CD4-positive, alpha-beta T cell treated with Interleukin-21 for 1 hour (primary cell): ENCODE measurements around the gene CEBPG.

ENCODE experiments used
- DNase-seq: peaks from one replicate; pipeline ENCODE4 v3.0.0-alpha.2; 2020

Gene CEBPG

DNA sequence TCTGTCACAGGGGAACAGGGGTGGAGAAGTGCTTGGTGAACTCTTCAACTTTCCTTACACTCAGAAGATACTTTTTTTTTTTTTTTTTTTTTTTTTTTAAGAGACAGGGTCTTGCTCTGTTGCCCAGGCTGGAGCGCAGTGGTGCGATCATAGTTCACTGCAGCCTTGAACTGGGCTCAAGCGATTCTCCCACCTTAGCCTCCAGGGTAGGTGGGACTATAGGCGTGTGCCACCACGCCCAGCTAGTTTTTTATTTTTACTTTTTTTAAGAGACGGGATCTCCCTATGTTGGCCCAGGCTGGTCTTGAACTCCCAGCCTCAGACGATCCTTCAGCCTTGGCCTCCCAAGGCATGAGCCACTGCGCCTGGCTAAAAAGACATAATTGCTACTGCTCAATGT lies 11.5 kb downstream of the CEBPG start:
- no peak for DNase-seq

DNA sequence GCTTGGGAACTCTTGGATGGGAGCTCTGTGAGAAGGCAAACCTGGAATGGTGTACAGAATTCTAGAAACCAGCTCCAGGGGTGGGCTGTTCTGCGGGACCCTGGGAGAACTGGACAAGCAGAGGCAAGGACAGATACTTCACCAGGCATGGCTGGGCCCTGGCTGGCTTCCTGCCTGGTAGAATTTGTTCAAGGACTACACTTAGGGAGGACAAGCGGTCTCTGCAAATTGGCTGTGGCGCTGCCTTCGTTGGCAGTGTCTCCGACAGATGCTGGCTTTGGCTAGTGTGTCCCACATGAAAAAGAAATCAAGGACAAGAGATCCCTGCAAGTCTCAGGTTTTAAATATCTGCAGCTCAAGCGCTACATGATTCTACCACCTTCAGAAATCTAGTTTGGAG lies 12.4 kb downstream of the CEBPG start:
- DNase-seq, result no peak

DNA sequence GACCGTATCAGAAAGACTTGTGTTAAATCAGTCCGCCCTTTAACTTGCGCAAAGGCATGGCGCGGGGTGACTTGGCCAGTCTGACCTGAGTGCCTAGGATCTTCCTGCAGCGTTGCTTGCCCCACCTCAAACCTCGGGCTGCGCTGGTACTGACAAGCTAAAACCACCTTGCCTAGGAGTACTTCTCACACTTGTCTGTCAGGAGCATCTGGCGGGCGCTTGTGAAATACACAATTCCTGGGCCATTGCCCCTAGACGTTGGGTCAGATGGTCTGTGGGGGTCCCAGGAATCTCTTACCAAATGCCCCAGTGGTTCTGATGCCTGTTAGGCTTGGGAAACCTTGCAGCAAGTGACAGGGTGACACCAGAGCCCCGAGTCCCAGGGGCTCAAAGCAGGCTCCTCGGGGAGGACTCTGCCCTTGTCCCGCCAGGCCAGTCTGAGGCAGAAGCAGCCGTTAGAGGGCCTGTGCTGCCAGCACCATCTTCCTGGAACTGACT lies 12.9 kb downstream of the CEBPG start:
- no peak for DNase-seq

DNA sequence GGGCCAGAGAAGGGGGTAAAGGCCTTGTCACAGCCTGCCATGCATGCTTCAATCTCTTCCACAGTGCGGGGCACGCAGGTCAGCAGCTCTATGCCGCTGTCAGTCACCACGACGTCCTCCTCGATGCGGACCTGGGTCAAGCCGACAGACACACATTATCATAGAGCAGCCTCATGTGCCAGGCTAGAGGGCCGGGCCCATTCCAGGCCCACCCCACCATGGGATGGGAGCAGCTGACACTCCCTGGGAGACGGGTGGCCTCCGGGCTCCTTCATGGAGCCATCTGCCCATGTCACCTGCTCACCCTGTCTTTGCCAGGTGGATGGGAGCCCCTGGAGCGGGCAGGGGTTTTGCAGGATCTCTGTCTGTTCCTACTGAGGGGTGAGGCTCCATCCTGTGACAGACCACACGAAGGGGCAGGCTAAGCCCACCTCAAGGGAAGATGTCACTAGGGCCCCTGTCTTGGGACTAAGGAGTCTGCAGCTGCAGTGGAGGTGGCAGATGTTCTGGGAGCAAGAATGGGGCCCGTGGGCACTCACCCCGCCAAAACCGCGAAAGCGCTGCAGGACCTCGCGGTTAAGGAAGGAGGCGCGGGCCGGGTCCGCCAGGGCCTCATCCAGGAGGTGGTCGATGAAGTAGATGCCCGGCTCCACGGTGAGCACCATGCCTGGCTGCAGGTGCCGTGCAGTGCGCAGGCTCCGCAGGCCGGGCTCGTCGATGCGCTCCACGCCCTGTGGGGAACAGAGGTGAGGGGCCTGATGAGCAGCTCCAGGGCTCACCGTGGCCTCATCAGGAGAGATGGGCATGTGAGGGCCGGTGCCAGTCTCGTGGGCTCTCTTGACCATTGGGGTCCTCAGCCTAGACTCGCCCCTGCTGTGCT lies 14.1 kb downstream of the CEBPG start:
- no peak for DNase-seq

DNA sequence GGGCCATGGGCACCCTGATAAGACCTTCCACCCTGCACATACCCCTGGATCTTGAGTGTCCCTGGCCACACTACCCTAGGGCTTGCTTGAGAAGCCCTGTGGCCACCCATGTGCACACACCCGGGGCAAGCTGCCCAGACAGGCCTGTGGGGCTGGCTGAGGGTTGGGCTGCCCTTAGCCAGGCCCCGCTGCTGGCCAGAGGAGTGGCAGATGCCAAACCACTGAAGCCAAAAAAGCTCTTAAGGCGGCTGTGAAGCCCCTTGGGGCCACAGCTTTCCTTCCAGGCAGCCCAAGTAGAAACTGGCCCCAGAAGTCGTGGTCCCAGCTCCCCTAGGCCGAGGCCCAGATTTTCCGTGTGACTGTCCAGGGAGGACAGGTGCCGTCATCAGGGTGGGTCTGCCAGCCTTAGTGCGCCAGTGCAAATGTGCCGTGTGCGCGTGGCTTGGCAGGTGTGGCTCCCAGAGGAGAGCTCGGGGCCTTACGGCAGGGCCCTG lies 14.8 kb downstream of the CEBPG start:
- DNase-seq, result no peak

DNA sequence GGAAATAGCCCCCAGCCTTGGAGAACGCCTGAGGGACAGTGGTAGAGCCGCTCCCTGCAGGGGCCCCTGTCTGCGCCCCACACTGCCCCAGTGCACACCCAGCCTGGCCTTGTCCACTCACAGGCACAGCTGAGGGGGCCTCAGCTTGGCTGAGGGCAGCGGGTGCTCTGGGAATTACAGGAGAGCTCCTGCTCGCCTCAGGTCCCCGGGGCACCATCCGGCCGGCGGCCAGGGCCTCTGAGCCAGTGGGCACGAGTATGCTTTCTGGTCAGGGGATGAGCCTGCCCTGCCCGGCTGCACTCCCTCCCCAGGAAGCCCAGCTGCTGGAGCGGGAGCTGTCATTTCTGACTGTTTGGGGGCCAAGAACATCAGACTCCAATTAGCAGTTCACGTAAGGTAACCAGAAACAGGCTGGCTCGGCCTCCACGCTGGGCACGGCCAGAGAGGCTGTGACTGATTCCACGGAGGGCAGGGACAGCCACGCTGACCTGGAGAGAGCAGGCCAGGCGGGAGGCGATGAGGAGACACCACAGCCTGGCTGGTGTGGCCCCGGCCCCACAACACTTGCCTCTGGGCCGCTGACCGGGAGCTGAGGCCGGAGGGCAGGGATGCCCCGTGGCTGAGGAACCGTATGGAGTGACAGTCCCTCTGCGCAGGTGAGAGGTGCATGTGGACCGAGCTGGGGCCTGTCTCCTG lies 15.4 kb downstream of the CEBPG start:
- DNase-seq, result no peak

DNA sequence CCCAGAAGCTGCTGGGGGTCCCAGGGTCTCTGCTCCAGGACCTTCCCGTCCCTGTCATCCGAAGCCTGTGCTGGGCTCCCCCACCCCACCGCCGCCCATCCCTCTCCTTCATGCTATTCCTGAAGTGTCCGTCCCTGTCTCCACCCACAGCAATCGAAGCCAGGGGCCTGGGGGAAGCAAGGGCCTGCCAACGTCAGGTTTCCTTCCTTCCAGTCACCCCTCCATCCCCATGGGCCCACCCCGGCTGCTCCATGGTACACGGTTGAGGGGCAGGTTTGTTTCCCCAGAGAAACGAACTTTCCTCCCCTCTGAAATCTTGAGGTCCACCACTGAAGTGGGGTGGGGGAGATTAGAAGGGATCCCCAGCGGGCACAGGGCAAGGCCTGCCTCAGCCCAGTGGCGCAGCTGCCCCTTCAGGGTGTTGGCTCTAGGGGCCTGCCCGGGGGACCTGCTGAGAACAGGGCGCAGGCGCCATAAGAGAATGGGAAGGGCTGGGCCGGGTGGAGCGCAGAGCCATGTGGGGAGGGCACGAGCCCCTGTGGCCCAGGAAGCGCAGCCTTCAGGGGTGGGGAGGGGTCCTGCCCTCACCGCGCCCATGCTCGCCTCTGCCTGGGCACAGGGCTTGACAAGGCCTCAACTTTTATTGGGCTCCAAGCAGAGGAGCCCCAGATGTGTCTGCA lies 16.1 kb downstream of the CEBPG start:
- no peak for DNase-seq

DNA sequence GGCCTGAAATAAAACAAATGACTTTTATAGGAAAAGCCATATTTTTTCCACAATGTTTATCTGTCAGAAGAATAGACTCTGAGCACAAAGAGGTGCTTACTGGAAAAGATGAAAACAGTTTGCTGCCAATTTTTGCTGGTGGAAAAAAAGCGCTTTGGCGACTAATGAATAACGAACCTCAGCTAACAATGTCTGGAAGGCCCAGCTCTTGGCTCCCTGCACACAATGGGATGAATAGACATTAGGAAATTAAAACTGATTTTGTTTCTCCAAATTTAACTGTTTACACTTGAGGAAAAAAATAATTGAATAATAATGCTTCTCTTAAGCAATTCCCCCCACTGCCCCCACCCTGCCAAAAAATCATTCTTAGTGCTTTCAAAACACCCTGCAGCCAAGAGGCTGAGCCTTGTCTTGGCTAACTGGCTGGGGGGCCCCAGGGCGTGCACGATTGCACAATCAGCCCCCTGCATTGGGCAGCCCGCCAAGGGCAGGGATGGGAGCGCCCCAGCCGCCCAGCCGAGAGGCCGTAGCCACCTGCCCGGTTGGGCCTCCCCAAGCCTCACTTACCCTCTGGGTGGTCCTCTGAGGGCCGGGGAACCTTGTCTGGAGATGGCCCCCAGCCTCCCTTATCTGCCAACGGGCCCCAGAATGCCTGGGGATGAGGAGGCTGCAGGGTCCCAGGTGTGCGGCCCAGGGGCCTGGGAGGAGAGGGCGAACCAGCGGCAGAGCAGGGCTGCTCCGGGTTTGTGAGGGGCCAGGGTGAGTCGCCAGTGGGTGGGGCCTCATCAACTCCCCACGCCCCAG lies 16.8 kb downstream of the CEBPG start:
- DNase-seq, result no peak

DNA sequence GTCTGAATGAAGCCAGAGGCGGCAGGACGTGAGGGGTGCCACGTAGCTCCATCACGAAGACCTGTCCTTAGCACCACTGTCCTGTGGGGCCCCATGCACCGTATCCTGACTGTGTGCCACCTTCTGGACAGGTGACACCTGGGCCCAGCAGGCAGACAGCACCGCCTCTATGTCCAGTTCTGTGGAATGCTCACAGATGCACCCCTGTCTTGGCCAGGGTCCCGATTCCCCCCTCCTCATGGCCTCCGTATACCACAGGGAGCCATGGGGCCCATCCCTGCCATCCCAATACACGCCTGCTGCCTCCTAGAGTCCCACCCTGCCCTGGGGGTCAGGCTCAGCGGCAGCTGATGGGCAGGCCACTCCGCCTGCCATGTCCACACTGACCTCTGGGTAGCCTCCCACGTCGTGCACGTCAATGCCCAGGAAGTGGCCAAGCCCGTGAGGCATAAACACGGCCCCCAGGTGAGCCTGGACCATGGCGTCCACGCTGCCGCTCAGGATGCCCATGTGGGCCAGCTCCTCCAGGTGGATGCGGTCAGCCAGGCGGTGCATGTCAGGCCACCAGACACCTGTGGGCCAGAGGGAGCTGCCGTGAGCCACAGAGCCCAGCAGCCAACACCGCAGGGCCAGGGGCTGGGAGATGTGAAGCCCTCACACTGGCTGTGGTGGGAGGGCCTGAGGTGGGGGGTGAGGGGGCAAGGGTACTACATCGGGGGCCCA lies 17.6 kb downstream of the CEBPG start:
- DNase-seq, result no peak

DNA sequence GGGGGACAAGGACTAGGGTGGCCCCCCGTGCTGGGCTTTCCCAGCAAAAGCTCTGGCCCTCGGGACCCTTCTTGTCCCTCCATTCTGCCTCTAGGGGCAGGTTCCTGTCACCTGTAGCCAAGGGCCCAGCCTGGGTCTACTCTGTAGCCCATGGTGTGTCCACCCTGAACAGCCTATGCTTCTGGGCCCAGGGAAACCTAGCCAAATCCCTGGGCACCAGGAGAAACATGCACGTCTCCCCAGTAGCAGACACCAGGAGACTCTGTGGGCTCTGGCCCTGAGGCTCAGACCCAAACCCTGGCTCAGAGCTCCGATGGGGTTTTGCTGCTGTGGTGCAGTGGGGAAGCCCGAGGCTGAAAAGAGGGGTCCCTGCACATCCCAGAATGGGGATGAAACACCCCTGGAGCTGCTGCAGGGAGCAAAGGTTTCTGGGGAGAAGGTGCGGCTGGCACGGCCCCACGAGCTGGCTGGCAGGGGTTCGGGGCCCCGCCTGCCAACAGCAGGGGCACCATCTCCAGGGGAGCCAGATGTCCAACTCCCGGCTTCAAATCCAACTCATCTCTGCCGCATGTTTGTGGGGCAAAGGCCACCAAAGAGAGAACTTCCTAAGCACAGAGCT lies 18.2 kb downstream of the CEBPG start:
- DNase-seq, result no peak

DNA sequence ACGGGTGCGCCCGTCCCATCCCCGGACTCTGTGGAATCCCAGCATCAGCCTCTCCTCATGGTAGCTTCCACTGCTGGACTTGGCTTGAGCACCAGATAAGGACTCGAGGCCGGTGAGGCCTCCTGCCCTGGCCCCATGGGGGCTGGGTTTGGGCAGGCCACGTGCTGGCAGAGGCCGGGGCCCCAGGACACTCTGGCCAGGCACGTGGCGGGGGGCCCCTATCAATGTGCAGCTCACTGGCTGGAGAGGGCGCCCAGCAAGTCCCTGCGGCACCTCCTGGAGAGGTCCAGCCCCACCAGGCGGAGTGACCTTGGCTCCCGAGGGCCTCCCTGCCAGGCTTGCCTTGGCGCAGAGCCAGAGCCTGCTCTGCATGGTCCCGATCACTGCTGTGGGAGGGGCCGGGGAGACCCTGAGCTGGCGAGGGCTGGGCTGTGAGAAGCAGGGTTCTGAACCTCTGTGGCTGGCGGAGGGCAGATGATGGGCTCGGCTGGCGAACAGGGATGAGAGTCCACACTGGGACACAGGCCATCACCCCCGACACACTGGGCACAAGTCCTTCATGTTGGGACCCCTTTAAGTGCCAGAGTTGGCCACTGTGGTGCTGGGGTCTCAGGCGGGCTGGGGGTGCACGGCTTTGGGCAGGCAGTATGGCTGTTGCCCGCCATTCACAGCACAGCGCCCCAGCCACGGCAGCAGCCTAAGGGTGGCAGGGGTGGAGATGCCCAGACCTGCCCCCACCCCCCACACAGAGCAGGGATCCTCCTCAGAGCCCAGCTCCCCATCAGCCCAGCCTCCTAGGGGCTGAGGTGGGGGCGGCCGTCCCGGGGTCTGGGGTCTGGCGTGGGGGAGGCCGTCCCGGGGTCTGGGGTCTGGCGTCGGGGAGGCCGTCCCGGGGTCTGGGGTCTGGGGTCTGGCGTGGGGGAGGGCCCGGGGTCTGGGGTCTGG lies 19.1 kb downstream of the CEBPG start:
- DNase-seq, result no peak

DNA sequence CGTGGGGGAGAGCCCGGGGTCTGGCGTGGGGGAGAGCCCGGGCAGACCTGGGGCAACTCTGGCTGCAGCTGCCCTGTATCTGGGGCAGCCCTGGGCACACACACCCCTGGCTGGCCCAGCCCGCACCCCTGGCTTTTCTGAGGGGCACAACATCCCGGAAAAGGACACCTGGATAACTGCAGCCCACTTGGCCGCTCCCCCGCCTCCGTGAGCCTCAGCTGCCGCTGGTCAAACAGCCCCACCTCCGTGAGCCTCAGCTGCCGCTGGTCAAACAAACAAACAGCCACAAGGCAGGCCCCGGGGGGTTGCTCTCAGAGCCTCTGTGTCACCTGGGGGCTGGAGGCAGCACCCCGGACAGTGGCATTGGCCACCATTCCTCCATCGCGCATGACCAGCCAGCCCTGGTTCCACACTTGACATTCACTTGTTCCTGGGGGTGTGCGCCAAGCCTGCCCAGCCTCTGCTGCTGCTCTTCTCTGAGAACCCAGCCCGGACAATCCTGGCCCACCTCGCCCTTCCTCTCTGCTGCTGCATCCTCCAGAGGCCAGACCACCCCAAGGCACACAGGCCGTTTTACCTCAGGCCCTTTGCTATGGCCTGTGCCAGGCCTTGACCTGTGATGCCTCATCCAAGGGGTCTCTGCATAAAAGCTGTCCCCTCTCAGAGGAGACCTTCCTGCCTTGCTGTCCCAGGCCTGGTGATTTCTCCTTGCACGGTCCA lies 19.9 kb downstream of the CEBPG start:
- DNase-seq, result no peak

DNA sequence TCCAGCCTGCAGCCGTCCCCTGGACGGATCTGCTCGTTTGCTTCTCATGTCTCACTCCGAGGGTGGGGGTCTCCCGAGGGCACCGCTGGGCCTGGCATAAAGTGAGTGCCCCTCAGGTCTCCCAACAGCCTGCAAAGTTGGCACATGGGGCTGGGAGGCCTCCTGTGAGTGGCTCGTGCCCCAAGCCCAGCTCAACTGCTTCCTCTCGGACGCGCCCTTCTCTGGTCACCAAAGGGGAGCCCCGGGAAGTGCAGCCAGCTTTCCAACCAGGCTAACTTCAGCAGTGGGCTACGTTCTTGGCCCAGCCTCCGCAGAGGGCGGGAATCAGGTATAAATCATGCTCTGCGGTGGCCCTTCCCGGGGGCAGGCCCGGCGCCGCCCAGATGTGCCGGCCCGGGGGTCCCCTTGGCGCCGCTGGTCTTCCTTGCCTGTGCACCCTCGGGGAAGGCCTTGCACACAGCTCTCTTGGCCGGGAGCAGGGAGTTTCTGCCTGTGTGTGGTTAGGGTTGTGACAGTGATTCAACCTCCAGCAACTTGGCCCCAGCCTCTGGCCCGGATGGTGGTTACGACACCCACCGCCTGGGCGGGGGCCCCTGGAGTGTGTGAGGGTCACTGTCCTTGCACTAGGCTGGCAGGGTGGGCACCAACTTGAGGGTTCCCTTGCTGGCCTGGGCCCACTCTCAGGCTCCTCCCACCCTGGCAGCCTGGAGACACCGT lies 20.7 kb downstream of the CEBPG start:
- no peak for DNase-seq

DNA sequence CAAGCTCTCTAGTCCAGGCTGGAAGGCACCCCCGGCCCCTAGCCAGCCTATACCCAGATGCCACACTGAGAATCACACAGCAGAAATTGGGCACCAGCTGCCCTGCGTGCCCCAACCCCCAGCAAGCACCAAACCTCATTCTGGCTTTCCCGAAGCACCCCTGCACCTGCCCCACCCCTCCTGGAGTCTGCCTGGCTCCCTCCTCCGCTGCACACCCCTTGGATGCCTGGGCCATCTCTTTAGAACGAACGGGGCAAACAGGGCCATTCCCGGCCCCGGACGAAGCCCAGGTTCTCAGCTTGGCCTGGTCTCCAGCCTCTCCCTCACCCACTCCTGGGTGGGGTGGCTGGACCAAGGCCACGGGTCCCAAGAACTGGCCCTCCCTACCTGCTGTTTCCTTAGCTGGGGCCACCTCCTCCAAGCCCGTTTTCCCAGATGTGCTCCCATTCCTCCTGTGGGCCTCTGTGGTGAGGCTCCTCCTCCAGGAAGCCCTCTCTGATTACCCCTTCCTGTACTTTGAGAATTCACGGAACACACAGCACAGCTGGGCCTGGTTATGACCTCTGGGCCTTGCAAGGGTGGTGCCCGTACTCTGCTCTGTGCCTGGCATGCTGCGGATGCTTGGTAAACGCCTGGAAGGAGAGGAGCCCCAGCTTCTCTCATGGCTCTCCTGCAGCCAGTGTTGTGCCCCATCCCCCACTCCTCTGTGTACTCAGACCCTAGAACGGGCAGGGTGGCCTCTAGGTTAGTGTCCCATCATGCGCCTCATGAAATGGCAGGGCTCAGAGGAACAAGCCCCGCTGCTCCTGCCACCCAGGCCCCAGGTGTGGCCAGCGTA lies 21.4 kb downstream of the CEBPG start:
- DNase-seq, result no peak

DNA sequence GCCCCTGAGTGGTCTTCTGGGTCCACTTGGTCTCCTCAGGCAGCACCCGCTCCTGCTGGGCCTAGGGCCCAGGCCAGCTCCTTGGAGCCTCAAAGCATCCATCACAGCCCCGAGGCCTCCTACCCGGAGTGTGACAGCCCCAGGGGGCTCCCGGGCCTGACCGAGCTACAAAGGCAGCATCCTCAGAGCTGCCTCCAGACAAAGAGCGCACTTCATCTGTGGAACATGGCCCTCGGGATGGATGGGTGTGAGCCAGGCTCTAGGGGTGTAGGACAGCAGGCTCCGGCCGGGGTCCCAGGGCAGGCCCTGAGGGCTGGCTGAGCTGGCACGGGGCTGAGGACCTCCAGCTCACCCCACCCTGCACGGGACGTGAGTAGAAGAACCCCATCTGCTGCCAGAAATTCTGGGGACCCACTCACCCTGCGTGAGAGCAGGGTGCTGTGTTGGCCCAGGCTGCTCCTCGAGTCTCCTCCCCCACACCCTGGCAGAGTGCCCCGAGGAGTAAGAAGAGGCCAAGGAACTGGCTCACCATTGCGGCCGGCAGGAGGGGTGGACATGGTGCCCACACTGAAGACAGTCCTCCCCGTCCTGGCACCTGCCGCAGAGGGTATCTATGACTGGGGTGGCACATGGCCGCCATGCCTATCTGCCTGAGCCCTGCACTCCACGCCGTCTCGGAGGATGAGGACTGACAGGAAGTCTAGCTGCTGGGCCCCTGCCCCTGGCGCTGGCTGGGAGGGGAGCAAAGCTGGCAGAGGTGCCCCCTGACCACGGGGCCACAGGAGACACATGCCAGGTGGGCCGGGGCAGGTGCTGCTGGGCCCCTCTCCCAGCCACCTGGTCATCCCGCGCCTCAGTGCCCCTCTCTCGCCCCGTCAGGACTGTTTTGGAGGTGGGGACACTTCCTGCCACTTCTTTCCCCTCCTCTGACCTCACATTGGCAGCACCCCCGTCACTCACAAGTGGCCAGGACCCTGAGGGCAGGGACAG lies 22.3 kb downstream of the CEBPG start:
- no peak for DNase-seq

DNA sequence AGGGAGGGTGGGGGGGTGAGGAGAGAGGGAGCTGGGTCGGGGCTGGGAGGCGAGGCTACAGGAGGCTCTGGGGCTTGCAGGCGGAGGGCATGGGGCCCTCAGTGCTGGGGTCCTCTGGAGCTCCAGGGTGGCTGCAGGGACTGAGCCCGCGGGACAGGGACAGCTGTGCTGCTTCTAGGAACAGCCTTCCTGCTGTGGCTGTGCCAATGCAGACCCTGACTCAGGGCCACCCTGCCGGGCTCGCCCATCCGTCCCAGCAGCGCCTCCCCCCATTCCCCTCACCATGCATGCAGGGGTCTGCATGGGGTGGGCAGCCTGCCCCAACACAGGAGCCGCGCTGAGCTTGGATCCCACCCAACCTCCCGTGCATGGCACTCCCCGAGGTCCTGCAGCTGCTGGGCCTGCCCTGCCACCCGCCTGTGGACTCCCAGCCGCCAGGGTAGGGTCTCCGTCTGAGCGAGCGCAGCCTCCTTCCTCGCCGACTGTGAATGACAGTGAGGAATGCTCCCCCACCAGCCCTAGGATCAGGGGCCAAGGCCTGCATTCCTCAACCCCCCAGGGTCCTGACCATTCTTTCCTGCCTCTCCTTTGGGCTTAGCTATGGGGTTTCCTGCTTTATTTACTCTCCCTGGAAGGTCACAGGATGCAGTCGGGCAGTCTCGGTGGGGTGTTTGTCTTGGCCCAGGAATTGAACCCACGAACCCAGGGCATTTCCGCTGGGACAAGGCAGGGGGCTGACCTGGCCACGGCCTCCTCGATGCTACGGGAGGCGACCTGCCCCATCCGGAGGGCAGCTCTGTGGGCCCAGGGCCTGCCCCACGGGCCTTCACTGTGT lies 23.4 kb downstream of the CEBPG start:
- no peak for DNase-seq
